Measurements from ENCODE around the gene DENND1A.
"Not testable (repeated sequence)": the region's sequence is repeated elsewhere in the genome, so short reads cannot be mapped to it uniquely, and the experiment has no call there.

The DENND1A gene

GRCh38 chr9:123940721-123941523, 11.0 kb upstream of the DENND1A start:
- DNase-seq, result no peak
- TF ChIP-seq GATA1 (IDR thresholded peaks at IDR 0.05; ENCODE audit: low read depth, low read length), result no peak
- TF ChIP-seq POLR2A (IDR thresholded peaks at IDR 0.05; ENCODE audit: low read length), result no peak

- no peak for DNase-seq
- TF ChIP-seq GATA1 (IDR thresholded peaks at IDR 0.05; ENCODE audit: low read depth, low read length) (no peak), POLR2A (IDR thresholded peaks at IDR 0.05; ENCODE audit: low read length) (no peak)
Observed at GRCh38 chr9:123938401-123938800, 8.5 kb upstream of the DENND1A start.

- DNase-seq, result not testable (repeated sequence)
Observed at GRCh38 chr9:123936575-123936974, 6.6 kb upstream of the DENND1A start.

- TF ChIP-seq GATA1 (IDR thresholded peaks at IDR 0.05; ENCODE audit: low read depth, low read length), result no peak
- TF ChIP-seq POLR2A (IDR thresholded peaks at IDR 0.05; ENCODE audit: low read length), result no peak
- DNase-seq, result no peak
Observed at GRCh38 chr9:123933440-123934212, 3.7 kb upstream of the DENND1A start.

GRCh38 chr9:123929177-123929869, 603 bp downstream of the DENND1A start:
- TF ChIP-seq GATA1 (IDR thresholded peaks at IDR 0.05; ENCODE audit: low read depth, low read length) (no peak), POLR2A (IDR thresholded peaks at IDR 0.05; ENCODE audit: low read length) (peak; percentile 53)
- peak; percentile 71 for DNase-seq

- peak; percentile 72 for TF ChIP-seq POLR2A (IDR thresholded peaks at IDR 0.05; ENCODE audit: low read length)
- TF ChIP-seq GATA1 (IDR thresholded peaks at IDR 0.05; ENCODE audit: low read depth, low read length), result no peak
- peak; percentile 83 to 85 for DNase-seq
Observed at GRCh38 chr9:123928533-123929176, 1.3 kb downstream of the DENND1A start.

GRCh38 chr9:123927625-123928532, 2.0 kb downstream of the DENND1A start:
- peak; percentile 23 to 46 for DNase-seq
- no peak for TF ChIP-seq POLR2A (IDR thresholded peaks at IDR 0.05; ENCODE audit: low read length)
- no peak for TF ChIP-seq GATA1 (IDR thresholded peaks at IDR 0.05; ENCODE audit: low read depth, low read length)

GRCh38 chr9:123926941-123927340, 3.0 kb downstream of the DENND1A start:
- TF ChIP-seq POLR2A (IDR thresholded peaks at IDR 0.05; ENCODE audit: low read length) (no peak), GATA1 (IDR thresholded peaks at IDR 0.05; ENCODE audit: low read depth, low read length) (no peak)
- no peak for DNase-seq

GRCh38 chr9:123925819-123926218, 4.1 kb downstream of the DENND1A start:
- DNase-seq, result no peak
- TF ChIP-seq POLR2A (IDR thresholded peaks at IDR 0.05; ENCODE audit: low read length) (no peak), GATA1 (IDR thresholded peaks at IDR 0.05; ENCODE audit: low read depth, low read length) (no peak)

GRCh38 chr9:123925161-123925560, 4.8 kb downstream of the DENND1A start:
- TF ChIP-seq POLR2A (IDR thresholded peaks at IDR 0.05; ENCODE audit: low read length) (no peak), GATA1 (IDR thresholded peaks at IDR 0.05; ENCODE audit: low read depth, low read length) (no peak)
- DNase-seq, result no peak

GRCh38 chr9:123924727-123925126, 5.2 kb downstream of the DENND1A start:
- no peak for DNase-seq
- no peak for TF ChIP-seq POLR2A (IDR thresholded peaks at IDR 0.05; ENCODE audit: low read length)
- no peak for TF ChIP-seq GATA1 (IDR thresholded peaks at IDR 0.05; ENCODE audit: low read depth, low read length)

GRCh38 chr9:123923884-123924283, 6.0 kb downstream of the DENND1A start:
- DNase-seq, result no peak
- TF ChIP-seq POLR2A (IDR thresholded peaks at IDR 0.05; ENCODE audit: low read length) (no peak), GATA1 (IDR thresholded peaks at IDR 0.05; ENCODE audit: low read depth, low read length) (no peak)

- TF ChIP-seq GATA1 (IDR thresholded peaks at IDR 0.05; ENCODE audit: low read depth, low read length) (no peak), POLR2A (IDR thresholded peaks at IDR 0.05; ENCODE audit: low read length) (no peak)
- no peak for DNase-seq
Observed at GRCh38 chr9:123923377-123923776, 6.5 kb downstream of the DENND1A start.
